Sigmoid colon (tissue), 4 donors: ENCODE data around the gene PAK1.

Experiments used
- CTCF ChIP-seq, 4 experiments: fragments of 450-650 bp in 3 of 4; fragments of 200-600 bp in 1 of 4; IDR thresholded peaks; one replicate each; pipeline ENCODE4 v1.5.1; 2016 to 2019; ENCODE audit warnings: antibody characterized with exemption in 4 of 4, mild to moderate bottlenecking in 3 of 4, moderate library complexity in 2 of 4
- EP300 ChIP-seq, 4 donors: sonication (generic); formaldehyde crosslinking; IDR thresholded peaks; one replicate each; pipeline ENCODE4 v1.6.1; 2017; ENCODE audit warnings: antibody characterized with exemption in 4 of 4
- POLR2AphosphoS5 ChIP-seq, 4 donors: sonication (generic); formaldehyde crosslinking; IDR thresholded peaks; one replicate each; pipeline ENCODE4 v1.6.1; 2017; ENCODE audit warnings: antibody characterized with exemption in 4 of 4

DNA sequence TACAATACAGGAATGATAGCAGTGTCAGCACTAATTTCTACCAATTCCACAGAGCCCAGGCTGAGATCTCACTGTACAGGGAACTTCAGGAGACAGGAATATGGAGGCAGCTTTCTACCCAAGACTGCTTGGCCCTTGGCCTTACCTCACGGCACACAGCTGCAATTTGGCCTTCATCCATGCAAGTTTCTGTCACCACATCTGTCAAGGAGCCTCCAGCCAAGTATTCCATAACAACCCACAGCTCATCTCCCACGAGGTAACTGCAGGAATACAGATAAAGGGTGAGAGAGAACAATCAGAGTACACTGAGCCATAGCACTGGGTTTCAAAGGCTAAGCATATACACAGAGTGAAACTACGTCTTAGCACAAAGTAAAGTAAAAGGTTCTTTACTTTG lies 133.4 kb downstream of the PAK1 start:
- TF ChIP-seq EP300 (IDR thresholded peaks at IDR 0.05) (no peak), CTCF (IDR thresholded peaks at IDR 0.05) (no peak), POLR2AphosphoS5 (IDR thresholded peaks at IDR 0.05) (no peak)
